H1 (cell line): ENCODE measurements around the gene PLXNA4. TPM values are rescaled to one million over a fixed set of nuclear protein-coding genes. Genes with fewer than 3 reads are reported as not detected.

ENCODE experiments used
- CTCF ChIA-PET: fragments of 300-600 bp; sonication (Branson Sonifier 250); formaldehyde crosslinking; loops from one replicate; lab custom pipeline; 2021; ENCODE audit not compliant: partially characterized antibody; lab: Charles Lee
- POLR2A ChIA-PET: fragments of 300-600 bp; sonication (Branson Sonifier 250); formaldehyde crosslinking; loops from one replicate; lab custom pipeline; 2021; ENCODE audit warnings: inconsistent platforms; ENCODE audit not compliant: partially characterized antibody; lab: Charles Lee
- DNase-seq, 2 experiments: peaks; one replicate each; pipeline versions ENCODE4 v3.0.0 to v3.0.0-alpha.2; 2010 to 2022; ENCODE audit warnings: low spot score in 2 of 2, low read depth in 1 of 2, mixed read lengths in 1 of 2
- FAIRE-seq: peaks from 2 replicates; lab custom pipeline; 2011; peaks lifted over from hg19 to GRCh38; lab: Jason Lieb, UNC
- H2AFZ ChIP-seq: 2 replicates; pipeline ENCODE4 v1.8.1; 2012; ENCODE audit warnings: low read length, inconsistent platforms
- H2AK5ac ChIP-seq: 2 replicates; pipeline ENCODE4 v1.6.1; 2013; ENCODE audit warnings: low read depth, low read length
- H2BK120ac ChIP-seq: replicated peaks from 2 replicates; pipeline ENCODE3; 2013; ENCODE audit warnings: low read depth, low read length, inconsistent platforms
- H2BK12ac ChIP-seq: 2 replicates; pipeline ENCODE4 v1.6.1; 2013; ENCODE audit warnings: low read depth, low read length
- H2BK15ac ChIP-seq: 2 replicates; pipeline ENCODE4 v1.6.1; 2013; ENCODE audit warnings: low read length
- H2BK20ac ChIP-seq: 2 replicates; pipeline ENCODE4 v1.6.1; 2013; ENCODE audit warnings: low read length
- H2BK5ac ChIP-seq: 2 replicates; pipeline ENCODE4 v1.6.1; 2013; ENCODE audit warnings: low read depth, low read length
- H3K14ac ChIP-seq: 2 replicates; pipeline ENCODE4 v1.6.1; 2013; ENCODE audit warnings: inconsistent platforms; ENCODE audit not compliant: insufficient read length
- H3K18ac ChIP-seq: 2 replicates; pipeline ENCODE4 v1.6.1; 2013; ENCODE audit warnings: low read length; ENCODE audit errors: extremely low read depth
- H3K23ac ChIP-seq: 2 replicates; pipeline ENCODE4 v1.6.1; 2013; ENCODE audit warnings: inconsistent platforms; ENCODE audit not compliant: insufficient read length
- H3K23me2 ChIP-seq: 2 replicates; pipeline ENCODE4 v1.6.1; 2013; ENCODE audit warnings: low read depth, low read length
- H3K27ac ChIP-seq: 2 replicates; pipeline ENCODE4 v1.6.1; 2011; ENCODE audit warnings: low read depth, low read length, inconsistent platforms
- H3K27me3 ChIP-seq, 4 experiments: replicated peaks in 1 of 4; 1 replicate in 1 of 4; 2 replicates in 3 of 4; pipeline versions ENCODE4 v1.6.1 to v1.8.1; 2011 to 2013; ENCODE audit warnings: low read length in 3 of 4, mild to moderate bottlenecking in 3 of 4, inconsistent platforms in 2 of 4, mixed read lengths in 2 of 4, moderate library complexity in 1 of 4; ENCODE audit not compliant: control insufficient read depth in 3 of 4, insufficient read depth in 3 of 4; ENCODE audit errors: extremely low read depth in 1 of 4
- H3K36me3 ChIP-seq, 4 experiments: 2 replicates each; pipeline versions ENCODE4 v1.6.1 to v1.8.1; 2011 to 2013; ENCODE audit warnings: mild to moderate bottlenecking in 4 of 4, low read length in 3 of 4, moderate library complexity in 2 of 4, control low read depth in 1 of 4, inconsistent platforms in 1 of 4; ENCODE audit not compliant: insufficient read depth in 4 of 4, control insufficient read depth in 2 of 4
- H3K4ac ChIP-seq: replicated peaks from 2 replicates; pipeline ENCODE3; 2013; ENCODE audit warnings: low read length, low read depth, mixed read lengths, inconsistent platforms; ENCODE audit not compliant: insufficient read length
- H3K4me1 ChIP-seq, 4 experiments: replicated peaks in 1 of 4; 1 replicate in 1 of 4; 2 replicates in 3 of 4; pipeline versions ENCODE4 v1.6.1 to v1.8.1; 2011 to 2013; ENCODE audit warnings: low read length in 3 of 4, inconsistent platforms in 2 of 4, mixed read lengths in 1 of 4; ENCODE audit not compliant: insufficient read depth in 4 of 4, control insufficient read depth in 3 of 4
- H3K4me2 ChIP-seq, 2 experiments: 2 replicates each; pipeline versions ENCODE4 v1.6.1 to v1.8.1; 2011 to 2013; ENCODE audit warnings: low read depth in 2 of 2, low read length in 2 of 2, control low read depth in 1 of 2, inconsistent platforms in 1 of 2, mild to moderate bottlenecking in 1 of 2; ENCODE audit not compliant: insufficient read depth in 1 of 2
- H3K4me3 ChIP-seq, 4 experiments: fragments of 200-600, 300-600 bp in 1 of 4; sonication (generic), shearing (Covaris generic), sonication (Bioruptor Twin) in 1 of 4; 2 replicates each; pipeline versions ENCODE4 v1.5.1 to v1.8.1; 2011 to 2016; ENCODE audit warnings: low read length in 4 of 4, low read depth in 3 of 4, control low read depth in 2 of 4, inconsistent platforms in 2 of 4, mild to moderate bottlenecking in 2 of 4, mixed read lengths in 1 of 4, moderate library complexity in 1 of 4; ENCODE audit not compliant: insufficient read depth in 2 of 4; ENCODE audit errors: extremely low read depth in 1 of 4
- H3K56ac ChIP-seq: replicated peaks from 2 replicates; pipeline ENCODE3; 2013; ENCODE audit warnings: low read depth, mild to moderate bottlenecking, mixed read lengths, low read length, inconsistent platforms; ENCODE audit not compliant: insufficient read length
- H3K79me1 ChIP-seq: 2 replicates; pipeline ENCODE4 v1.6.1; 2013; ENCODE audit warnings: low read depth, low read length, control low read depth
- H3K79me2 ChIP-seq, 2 experiments: 2 replicates each; pipeline versions ENCODE4 v1.6.1 to v1.8.1; 2012 to 2013; ENCODE audit warnings: low read length in 2 of 2, mild to moderate bottlenecking in 2 of 2, inconsistent platforms in 1 of 2; ENCODE audit not compliant: insufficient read depth in 2 of 2, control insufficient read depth in 1 of 2
- H3K9ac ChIP-seq, 4 experiments: replicated peaks in 1 of 4; 1 replicate in 1 of 4; 2 replicates in 3 of 4; pipeline versions ENCODE4 v1.6.1 to v1.8.1; 2011 to 2013; ENCODE audit warnings: low read depth in 3 of 4, low read length in 3 of 4, control low read depth in 2 of 4, mild to moderate bottlenecking in 2 of 4, moderate library complexity in 2 of 4, inconsistent platforms in 1 of 4; ENCODE audit errors: extremely low read depth in 1 of 4
- H3K9me3 ChIP-seq, 2 experiments: 2 replicates each; pipeline versions ENCODE4 v1.6.1 to v1.8.1; 2012 to 2013; ENCODE audit warnings: mild to moderate bottlenecking in 2 of 2, moderate library complexity in 2 of 2, control low read depth in 1 of 2, inconsistent platforms in 1 of 2, low read depth in 1 of 2, low read length in 1 of 2, mixed read lengths in 1 of 2; ENCODE audit not compliant: insufficient read depth in 2 of 2
- H4K20me1 ChIP-seq, 2 experiments: replicated peaks in 1 of 2; 2 replicates each; pipeline versions ENCODE3 to v1.8.1; 2011 to 2013; ENCODE audit warnings: inconsistent platforms in 2 of 2, low read length in 2 of 2, mild to moderate bottlenecking in 1 of 2; ENCODE audit not compliant: insufficient read depth in 2 of 2, control insufficient read depth in 1 of 2
- H4K5ac ChIP-seq: 2 replicates; pipeline ENCODE4 v1.6.1; 2013; ENCODE audit warnings: low read length, low read depth, mixed read lengths, inconsistent platforms; ENCODE audit not compliant: insufficient read length
- H4K8ac ChIP-seq: 2 replicates; pipeline ENCODE4 v1.8.0; 2013; ENCODE audit warnings: mild to moderate bottlenecking, moderate library complexity, low read length, inconsistent platforms; ENCODE audit not compliant: insufficient read depth; ENCODE audit errors: extremely low read depth
- H4K91ac ChIP-seq: replicated peaks from 2 replicates; pipeline ENCODE3; 2013; ENCODE audit warnings: low read length, mixed read lengths, inconsistent platforms; ENCODE audit not compliant: insufficient read length
- BCL11A ChIP-seq, 2 experiments: IDR thresholded peaks; one replicate each; pipeline ENCODE4 v1.6.1; 2011; ENCODE audit warnings: low read depth in 2 of 2, low read length in 2 of 2, mild to moderate bottlenecking in 2 of 2
- CTBP2 ChIP-seq: IDR thresholded peaks from 2 replicates; pipeline ENCODE4 v1.7.0; 2011; ENCODE audit warnings: borderline replicate concordance, mild to moderate bottlenecking, moderate library complexity, mixed read lengths, low read length; ENCODE audit not compliant: insufficient read depth, insufficient read length
- MAFK ChIP-seq: IDR thresholded peaks from 2 replicates; pipeline ENCODE4 v1.6.1; 2012; ENCODE audit warnings: low read depth, mild to moderate bottlenecking, improper control_type of control experiment, low read length
- RNF2 ChIP-seq: fragments of 200-900, 300-1000 bp; sonication (generic); IDR thresholded peaks from 2 replicates; pipeline ENCODE4 v1.7.1; 2016; ENCODE audit warnings: borderline replicate concordance, low read depth, mild to moderate bottlenecking, antibody characterized with exemption, low read length; ENCODE audit not compliant: poor library complexity, severe bottlenecking; ENCODE audit errors: missing control alignments
- SAP30 ChIP-seq: fragments of 300-600 bp; sonication (generic); IDR thresholded peaks from 2 replicates; pipeline ENCODE4 v1.7.1; 2012; ENCODE audit warnings: low read length, moderate library complexity, mild to moderate bottlenecking, inconsistent platforms; ENCODE audit not compliant: insufficient read depth, insufficient replicate concordance
- WGBS, 2 experiments: shearing (Covaris generic) in 1 of 2; methylation state at CpG; one replicate each; pipeline versions ENCODE4 v1.1.6 to v1.1.7; 2013 to 2015; ENCODE audit warnings: low lambda C conversion rate in 2 of 2, mixed read lengths in 2 of 2, inconsistent platforms in 1 of 2, low coverage in 1 of 2, missing lambda C conversion rate in 1 of 2; ENCODE audit not compliant: insufficient replicate concordance in 2 of 2, insufficient coverage in 1 of 2, insufficient read length in 1 of 2; ENCODE audit errors: extremely low coverage in 1 of 2, missing lambda C conversion rate in 1 of 2; 5-methylcytosine and 5-hydroxymethylcytosine counted together
- polyA plus RNA-seq, 7 experiments: library from polyadenylated mRNA; depleted of rRNA in 3 of 7; stranded (reverse) in 5 of 7; unstranded in 2 of 7; fragments of >200 nt in 5 of 7; fragments of 200-250 nt in 2 of 7; gene quantifications; 1 replicate in 5 of 7; 2 replicates in 1 of 7; 4 replicates in 1 of 7; pipeline versions ENCODE4 v1.2.1 to v1.2.3, GENCODE V29; 2011 to 2013; ENCODE audit warnings: missing spikeins in 2 of 7, mixed read lengths in 2 of 7
- total RNA-seq: library from RNA; stranded (reverse); fragmentation: NEBNext Ultra II Directional; extraction: Animal tissue kit (Norgen Biotek cat#: 25700); gene quantifications from 2 replicates; pipeline ENCODE4 v1.2.1, GENCODE V29; 2021
- TF ChIP-seq, protein P1 (sequence below), 3 experiments: IDR thresholded peaks; 1 replicate in 2 of 3; 2 replicates in 1 of 3; pipeline versions ENCODE4 v1.5.1 to v1.6.1; 2011; ENCODE audit warnings: low read length in 3 of 3, mild to moderate bottlenecking in 3 of 3, inconsistent platforms in 2 of 3, low read depth in 1 of 3, moderate library complexity in 1 of 3; ENCODE audit not compliant: insufficient read depth in 1 of 3; ENCODE audit errors: control extremely low read depth in 1 of 3
- TF ChIP-seq, protein P2 (sequence below): IDR thresholded peaks from 2 replicates; pipeline ENCODE4 v1.6.1; 2012; ENCODE audit warnings: inconsistent platforms
- TF ChIP-seq, protein P3 (sequence below): IDR thresholded peaks from 2 replicates; pipeline ENCODE4 v1.6.1; 2011; ENCODE audit warnings: low read length, improper control_type of control experiment

PLXNA4 gene
- total and polyA plus RNA-seq, 2 of the 8 experiments (the other 6 are each of a cell fraction or from before 2014, with no cell fraction given) = 0.76 to 0.79 TPM

DNA sequence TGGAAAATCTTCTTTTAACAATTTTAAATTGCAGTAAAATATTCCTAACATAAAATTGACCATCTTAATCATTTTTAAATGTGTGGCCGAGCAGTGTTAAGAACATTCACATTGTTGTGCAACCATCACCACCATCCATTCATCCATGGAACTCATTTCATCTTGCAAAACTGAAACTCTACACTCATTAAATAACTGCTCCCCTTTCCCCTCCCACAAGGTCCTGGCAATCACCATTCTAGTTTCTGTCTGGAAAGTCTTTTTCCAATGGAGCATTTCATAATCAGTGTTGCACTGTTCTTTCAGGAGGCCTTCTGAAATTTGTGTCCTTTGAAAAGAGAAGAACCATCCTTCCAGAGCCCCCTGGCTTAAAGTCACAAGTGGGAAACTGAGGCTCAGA, 233.1 kb downstream of the PLXNA4 start:
- no peaks in the 10 kb centered on the region for H3K79me2 ChIP-seq
- H3K4ac ChIP-seq = no peak overlapping the region
- H3K18ac ChIP-seq = no peak overlapping the region
- H2BK12ac ChIP-seq = no peak overlapping the region
- DNase-seq = no peak
- H2AFZ ChIP-seq = no peak overlapping the region
- no peak overlapping the region for H3K9ac ChIP-seq
- H2AK5ac ChIP-seq = no peak overlapping the region
- 79% methylated on average over 1 of the region's 1 CpG; no CpG with 5 or more reads in 1 of the 2 experiments for WGBS, 2 experiments
- H2BK15ac ChIP-seq = no peak overlapping the region
- no peak overlapping the region for H3K14ac ChIP-seq
- H2BK20ac ChIP-seq = no peak overlapping the region
- H3K4me2 ChIP-seq = no peak overlapping the region
- no peak overlapping the region for H4K5ac ChIP-seq
- H2BK120ac ChIP-seq = no peak overlapping the region
- no peak overlapping the region for H4K8ac ChIP-seq
- no peaks in the 10 kb centered on the region for H3K27me3 ChIP-seq
- no peak overlapping the region for H3K27ac ChIP-seq
- FAIRE-seq = no peak
- H3K4me3 ChIP-seq = no peak overlapping the region
- peaks cover 0 to 6% (median 3%) of the 10 kb centered on the region in 4 experiments; a peak in 3 of 7 replicates for H3K4me1 ChIP-seq
- no peaks in the 10 kb centered on the region for H3K9me3 ChIP-seq
- no peaks in the 10 kb centered on the region for H3K79me1 ChIP-seq
- H3K56ac ChIP-seq = no peak overlapping the region
- no peaks in the 10 kb centered on the region for H4K20me1 ChIP-seq
- H3K36me3 ChIP-seq = no peaks in the 10 kb centered on the region
- H3K23me2 ChIP-seq = no peaks in the 10 kb centered on the region
- no peak overlapping the region for H3K23ac ChIP-seq
- CTCF ChIA-PET = interaction anchor here (0.7 kb wide), 1 partner anchor 296 kb away, joined by 3 read pairs; no protein-coding TSS in a partner anchor
- H2BK5ac ChIP-seq = no peak overlapping the region
- POLR2A ChIA-PET = no interaction called here
- H4K91ac ChIP-seq = no peak overlapping the region
- TF ChIP-seq, protein P1, sequence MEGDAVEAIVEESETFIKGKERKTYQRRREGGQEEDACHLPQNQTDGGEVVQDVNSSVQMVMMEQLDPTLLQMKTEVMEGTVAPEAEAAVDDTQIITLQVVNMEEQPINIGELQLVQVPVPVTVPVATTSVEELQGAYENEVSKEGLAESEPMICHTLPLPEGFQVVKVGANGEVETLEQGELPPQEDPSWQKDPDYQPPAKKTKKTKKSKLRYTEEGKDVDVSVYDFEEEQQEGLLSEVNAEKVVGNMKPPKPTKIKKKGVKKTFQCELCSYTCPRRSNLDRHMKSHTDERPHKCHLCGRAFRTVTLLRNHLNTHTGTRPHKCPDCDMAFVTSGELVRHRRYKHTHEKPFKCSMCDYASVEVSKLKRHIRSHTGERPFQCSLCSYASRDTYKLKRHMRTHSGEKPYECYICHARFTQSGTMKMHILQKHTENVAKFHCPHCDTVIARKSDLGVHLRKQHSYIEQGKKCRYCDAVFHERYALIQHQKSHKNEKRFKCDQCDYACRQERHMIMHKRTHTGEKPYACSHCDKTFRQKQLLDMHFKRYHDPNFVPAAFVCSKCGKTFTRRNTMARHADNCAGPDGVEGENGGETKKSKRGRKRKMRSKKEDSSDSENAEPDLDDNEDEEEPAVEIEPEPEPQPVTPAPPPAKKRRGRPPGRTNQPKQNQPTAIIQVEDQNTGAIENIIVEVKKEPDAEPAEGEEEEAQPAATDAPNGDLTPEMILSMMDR (IDR thresholded peaks at IDR 0.05; ENCODE audit: control extremely low read depth in 1 of 3, insufficient read depth in 1 of 3, low read depth in 1 of 3, low read length in 3 of 3) = no peak
- TF ChIP-seq MAFK (no peak), RNF2 (no peak), SAP30 (no peak), CTBP2 (no peak), BCL11A (IDR thresholded peaks at IDR 0.05; ENCODE audit: low read depth in 2 of 2, low read length in 2 of 2) (no peak)
- TF ChIP-seq, protein P2, sequence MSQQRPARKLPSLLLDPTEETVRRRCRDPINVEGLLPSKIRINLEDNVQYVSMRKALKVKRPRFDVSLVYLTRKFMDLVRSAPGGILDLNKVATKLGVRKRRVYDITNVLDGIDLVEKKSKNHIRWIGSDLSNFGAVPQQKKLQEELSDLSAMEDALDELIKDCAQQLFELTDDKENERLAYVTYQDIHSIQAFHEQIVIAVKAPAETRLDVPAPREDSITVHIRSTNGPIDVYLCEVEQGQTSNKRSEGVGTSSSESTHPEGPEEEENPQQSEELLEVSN = no peak
- TF ChIP-seq, protein P3, sequence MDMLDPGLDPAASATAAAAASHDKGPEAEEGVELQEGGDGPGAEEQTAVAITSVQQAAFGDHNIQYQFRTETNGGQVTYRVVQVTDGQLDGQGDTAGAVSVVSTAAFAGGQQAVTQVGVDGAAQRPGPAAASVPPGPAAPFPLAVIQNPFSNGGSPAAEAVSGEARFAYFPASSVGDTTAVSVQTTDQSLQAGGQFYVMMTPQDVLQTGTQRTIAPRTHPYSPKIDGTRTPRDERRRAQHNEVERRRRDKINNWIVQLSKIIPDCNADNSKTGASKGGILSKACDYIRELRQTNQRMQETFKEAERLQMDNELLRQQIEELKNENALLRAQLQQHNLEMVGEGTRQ = no peak
